GM23248 (cell line): ENCODE data around the gene PML.
"Not testable (repeated sequence)": the region's sequence is repeated elsewhere in the genome, so short reads cannot be mapped to it uniquely, and the experiment has no call there.

ENCODE experiments used
- EZH2 ChIP-seq: fragments of 200-600 bp; sonication (generic); IDR thresholded peaks from 2 replicates; pipeline ENCODE4 v1.6.1; 2018; ENCODE audit warnings: antibody characterized with exemption, mild to moderate bottlenecking; ENCODE audit not compliant: insufficient read depth, poor library complexity, severe bottlenecking
- EZH2phosphoT487 ChIP-seq: fragments of 200-600 bp; sonication (generic); IDR thresholded peaks from 2 replicates; pipeline ENCODE4 v1.6.1; 2018; ENCODE audit warnings: antibody characterized with exemption, moderate library complexity, mild to moderate bottlenecking, low read depth; ENCODE audit not compliant: insufficient read depth

- not testable (repeated sequence) for TF ChIP-seq EZH2phosphoT487, EZH2
Measured at GRCh38 chr15:74056330-74056729, 61.8 kb downstream of the PML start.
